ENCODE data around the gene ABCE1. TPM values are rescaled to one million over a fixed set of nuclear protein-coding genes. Genes with fewer than 3 reads are reported as not detected.

The ABCE1 gene
- total RNA-seq, 2 donors from 2014 or later: 85.0 to 118 TPM

DNA sequence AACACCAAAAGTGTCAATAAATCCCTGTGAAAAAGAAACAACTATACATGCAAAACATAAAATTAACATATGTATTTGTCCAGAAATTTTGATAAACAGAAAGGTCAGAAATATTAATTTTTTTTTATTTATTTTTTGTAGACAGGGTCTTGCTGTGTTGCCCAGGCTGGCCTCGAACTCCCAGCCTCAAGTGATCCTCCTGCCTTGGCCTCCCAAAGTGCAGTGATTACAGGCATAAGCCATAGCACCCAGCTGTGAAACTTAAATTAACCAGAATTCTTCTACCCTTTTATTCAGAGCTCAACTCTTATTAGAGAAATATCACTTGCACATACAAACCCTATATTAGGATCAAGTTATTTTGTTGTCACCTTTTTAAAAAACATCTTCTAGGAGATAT is 16.4 kb upstream of the ABCE1 start:
- Mint-ChIP-seq H3K4me3 (no peak overlapping the region), H3K36me3 (ENCODE audit: insufficient read depth in 2 of 2) (peaks cover 7 to 24% of the 10 kb centered on the region in 2 donors)

DNA sequence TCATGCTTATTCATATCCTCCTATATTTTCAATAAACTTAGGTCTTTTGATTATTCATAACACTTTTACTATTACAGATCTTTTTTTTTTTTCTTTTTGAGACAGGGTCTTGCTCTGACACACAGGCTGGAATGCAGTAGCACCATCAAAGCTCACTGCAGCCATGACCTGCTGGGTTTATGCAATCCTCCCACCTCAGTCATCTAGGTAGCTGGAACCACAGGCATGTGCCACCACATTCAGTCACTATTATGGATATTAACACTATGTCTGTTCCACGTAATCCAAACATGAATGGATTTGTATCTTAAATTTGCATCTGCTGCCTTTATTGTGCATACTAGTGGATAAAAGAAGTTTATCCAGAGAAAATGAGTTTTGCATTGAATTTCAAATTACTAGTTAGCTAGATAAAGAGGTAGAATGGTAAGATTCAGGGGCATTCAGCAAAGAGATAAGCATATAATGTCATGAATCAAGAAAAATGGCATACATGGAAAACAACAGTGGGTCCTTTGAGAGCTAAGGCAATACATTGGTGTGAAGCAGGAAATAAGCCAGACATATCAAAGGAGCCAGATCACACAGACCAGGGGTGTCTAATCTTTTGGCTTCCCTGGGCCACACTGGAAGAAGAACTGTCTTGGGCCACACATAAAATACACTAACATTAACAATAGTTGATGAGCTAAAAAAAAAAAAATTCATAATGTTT is 14.1 kb upstream of the ABCE1 start:
- Mint-ChIP-seq H3K36me3 (ENCODE audit: insufficient read depth in 2 of 2) (peaks cover 6 to 21% of the 10 kb centered on the region in 2 donors), H3K27ac (peak overlapping the region; percentile 1), H3K9me3 (no peaks in the 10 kb centered on the region), H3K4me3 (no peak overlapping the region), H3K4me1 (ENCODE audit: low read depth) (peaks cover 22% of the 10 kb centered on the region), H3K27me3 (ENCODE audit: low read depth) (no peaks in the 10 kb centered on the region)
- no peak for DNase-seq
- peak in 1 of 2 donors; percentile 63 for ATAC-seq (replicated peaks in 1 of 2)

More for the DNA sequence above, 16.4 kb upstream of the ABCE1 start:
- peaks cover 18% of the 10 kb centered on the region for H3K4me1 Mint-ChIP-seq (ENCODE audit: low read depth)
- no peak for ATAC-seq (replicated peaks in 1 of 2)
- H3K9me3 Mint-ChIP-seq: peaks cover 0 to 2% of the 10 kb centered on the region in 2 donors
- no peak overlapping the region for H3K27ac Mint-ChIP-seq
- DNase-seq: no peak
- H3K27me3 Mint-ChIP-seq (ENCODE audit: low read depth): no peaks in the 10 kb centered on the region

DNA sequence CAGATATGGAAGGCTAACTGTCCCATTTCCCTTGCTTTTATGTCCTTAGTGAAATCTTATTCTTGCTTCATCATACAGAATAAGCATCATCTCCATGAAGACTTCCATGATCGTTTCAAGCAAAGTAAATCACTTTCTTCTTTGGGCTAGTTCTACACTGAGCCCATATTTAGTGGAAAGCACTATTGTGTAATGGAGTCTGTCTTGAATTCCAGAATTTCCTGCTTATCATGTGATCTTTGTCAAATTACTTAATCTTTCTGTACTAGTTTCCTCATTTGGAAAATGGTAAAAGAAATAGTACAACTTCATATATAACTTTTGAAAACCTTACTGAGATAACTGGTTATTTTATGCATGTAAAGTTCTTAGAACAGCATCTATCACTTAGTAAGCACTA is 7.7 kb upstream of the ABCE1 start:
- Mint-ChIP-seq H3K4me3 (no peak overlapping the region), H3K36me3 (ENCODE audit: insufficient read depth in 2 of 2) (peaks cover 25 to 53% of the 10 kb centered on the region in 2 donors), H3K4me1 (ENCODE audit: low read depth) (peaks cover 28% of the 10 kb centered on the region), H3K9me3 (no peaks in the 10 kb centered on the region), H3K27ac (no peak overlapping the region), H3K27me3 (ENCODE audit: low read depth) (no peaks in the 10 kb centered on the region)
- DNase-seq (no peak), ATAC-seq (replicated peaks in 1 of 2) (no peak)

DNA sequence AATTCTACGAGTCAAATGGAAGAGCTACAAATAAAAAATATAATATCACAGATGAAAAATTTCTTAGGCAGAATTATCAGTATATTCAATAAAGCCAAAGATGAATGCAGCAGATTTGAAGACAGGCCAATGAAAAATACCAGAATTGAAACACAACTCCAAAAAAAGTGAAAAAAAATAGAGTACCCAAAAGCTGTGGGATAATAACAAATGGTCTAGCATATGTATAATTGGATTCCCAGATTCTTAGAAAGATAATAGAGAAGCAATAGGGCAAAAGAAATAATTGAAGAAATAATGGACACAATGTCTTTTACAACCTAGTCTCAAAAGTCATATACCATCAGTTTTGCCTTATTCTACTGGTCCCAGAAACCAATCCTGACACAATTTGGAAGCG is 4.5 kb upstream of the ABCE1 start:
- ATAC-seq (replicated peaks in 1 of 2) (no peak), DNase-seq (no peak)
- Mint-ChIP-seq H3K36me3 (ENCODE audit: insufficient read depth in 2 of 2) (peaks cover 24 to 40% of the 10 kb centered on the region in 2 donors), H3K27me3 (ENCODE audit: low read depth) (no peaks in the 10 kb centered on the region), H3K4me3 (no peak overlapping the region), H3K27ac (no peak overlapping the region), H3K4me1 (ENCODE audit: low read depth) (peaks cover 16% of the 10 kb centered on the region), H3K9me3 (no peaks in the 10 kb centered on the region)

DNA sequence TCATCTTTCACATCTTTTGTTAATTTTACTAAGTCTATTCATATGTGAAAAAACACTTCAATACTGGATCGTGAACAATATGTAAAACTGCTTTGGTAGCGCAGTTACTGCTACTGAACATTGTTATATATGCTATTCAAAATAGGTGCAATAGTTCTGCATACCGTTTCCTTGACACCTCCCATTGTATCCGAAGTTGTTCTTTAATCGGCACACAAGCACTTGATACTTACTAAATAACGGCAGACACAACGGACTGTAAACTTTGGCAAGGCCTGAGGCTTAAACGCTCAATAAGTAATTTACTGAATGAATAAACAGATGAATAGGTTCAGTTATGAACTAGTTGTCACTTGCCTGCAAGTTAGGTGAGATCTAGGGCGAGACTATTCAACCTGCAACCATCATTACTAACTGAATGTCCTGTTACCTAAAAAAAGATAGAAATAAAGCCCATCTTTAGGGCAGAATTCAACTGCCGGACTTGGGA is 735 bp upstream of the ABCE1 start:
- peak; percentile 3 for ATAC-seq (replicated peaks in 1 of 2)
- H3K27ac Mint-ChIP-seq: peak overlapping the region; percentile 99
- no peak for DNase-seq
- H3K9me3 Mint-ChIP-seq: no peaks in the 10 kb centered on the region
- peaks cover 19 to 33% of the 10 kb centered on the region in 2 donors for H3K36me3 Mint-ChIP-seq (ENCODE audit: insufficient read depth in 2 of 2)
- H3K27me3 Mint-ChIP-seq (ENCODE audit: low read depth): no peaks in the 10 kb centered on the region
- H3K4me1 Mint-ChIP-seq (ENCODE audit: low read depth): peaks cover 5% of the 10 kb centered on the region
- H3K4me3 Mint-ChIP-seq: peak overlapping the region; percentile 91 to 98

DNA sequence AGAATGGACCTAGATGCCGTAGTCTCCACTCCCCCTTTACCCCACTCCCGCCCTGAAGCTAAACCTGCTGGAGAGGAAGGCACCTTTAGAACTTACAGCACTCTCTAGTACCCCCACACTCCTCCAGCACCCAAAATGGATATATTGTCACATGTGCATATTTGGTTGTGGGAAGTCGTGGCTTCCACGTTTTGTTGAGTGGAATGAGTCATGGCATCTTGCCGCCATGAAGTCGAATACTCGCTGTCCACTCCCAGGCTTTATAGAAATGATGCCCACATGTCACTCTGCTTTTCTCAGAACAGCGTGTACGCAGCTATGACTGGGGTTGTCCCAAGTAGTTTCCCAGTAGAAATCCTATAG is 545 bp downstream of the ABCE1 start:
- peaks cover 13 to 24% of the 10 kb centered on the region in 2 donors for H3K36me3 Mint-ChIP-seq (ENCODE audit: insufficient read depth in 2 of 2)
- peak overlapping the region; percentile 99 for H3K27ac Mint-ChIP-seq
- peaks cover 5% of the 10 kb centered on the region for H3K4me1 Mint-ChIP-seq (ENCODE audit: low read depth)
- ATAC-seq (replicated peaks in 1 of 2): peak; percentile 47 to 53
- H3K27me3 Mint-ChIP-seq (ENCODE audit: low read depth): no peaks in the 10 kb centered on the region
- H3K9me3 Mint-ChIP-seq: no peaks in the 10 kb centered on the region
- peak; percentile 48 to 61 for DNase-seq
- peak overlapping the region; percentile 91 to 98 for H3K4me3 Mint-ChIP-seq

DNA sequence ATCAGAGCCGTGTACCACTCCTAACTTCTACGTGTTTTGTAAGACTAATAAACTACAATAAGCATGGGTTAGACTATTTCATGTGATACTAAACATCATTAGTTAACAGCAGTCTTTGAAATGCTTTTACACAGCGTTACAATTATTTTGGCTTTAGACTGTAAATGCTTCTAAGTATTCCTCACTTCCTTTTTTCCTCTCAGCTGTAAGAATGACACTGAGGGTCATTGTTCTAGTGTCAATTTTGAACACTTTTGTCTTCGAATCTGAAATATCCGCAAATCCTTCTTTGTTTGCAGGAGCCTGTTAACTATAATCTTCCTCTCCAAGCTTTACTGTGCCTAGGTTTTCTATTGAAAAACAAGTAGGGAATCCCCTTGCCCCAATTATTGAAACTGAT is 1.5 kb downstream of the ABCE1 start:
- ATAC-seq (replicated peaks in 1 of 2): no peak
- Mint-ChIP-seq H3K36me3 (ENCODE audit: insufficient read depth in 2 of 2) (peaks cover 9 to 14% of the 10 kb centered on the region in 2 donors), H3K4me1 (ENCODE audit: low read depth) (peaks cover 5% of the 10 kb centered on the region), H3K27ac (peak overlapping the region; percentile 99), H3K4me3 (peak overlapping the region; percentile 91 to 98), H3K27me3 (ENCODE audit: low read depth) (no peaks in the 10 kb centered on the region), H3K9me3 (no peaks in the 10 kb centered on the region)
- no peak for DNase-seq

DNA sequence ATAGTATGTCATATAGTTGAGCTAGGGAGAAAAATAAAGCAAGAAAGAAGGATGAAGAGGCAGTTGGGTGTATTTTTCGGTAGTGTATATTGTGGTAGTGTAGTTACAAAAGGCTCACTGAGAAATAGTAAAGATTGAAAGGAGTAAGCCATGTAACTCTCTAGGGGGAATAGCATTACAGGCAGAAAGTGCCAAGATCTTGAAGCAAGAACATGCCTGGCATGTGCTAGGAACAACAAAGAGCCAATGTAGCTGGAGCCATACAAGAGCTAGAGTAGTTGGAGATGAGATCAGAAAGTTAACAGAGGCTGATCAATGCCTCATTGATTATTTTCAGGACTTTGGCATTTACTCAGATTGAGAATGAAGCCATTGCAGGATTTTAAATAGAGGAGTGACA is 3.0 kb downstream of the ABCE1 start:
- Mint-ChIP-seq H3K27ac (no peak overlapping the region), H3K27me3 (ENCODE audit: low read depth) (no peaks in the 10 kb centered on the region), H3K4me3 (no peak overlapping the region), H3K9me3 (no peaks in the 10 kb centered on the region), H3K4me1 (ENCODE audit: low read depth) (no peaks in the 10 kb centered on the region), H3K36me3 (ENCODE audit: insufficient read depth in 2 of 2) (peaks cover 5 to 10% of the 10 kb centered on the region in 2 donors)
- DNase-seq (no peak), ATAC-seq (replicated peaks in 1 of 2) (no peak)

DNA sequence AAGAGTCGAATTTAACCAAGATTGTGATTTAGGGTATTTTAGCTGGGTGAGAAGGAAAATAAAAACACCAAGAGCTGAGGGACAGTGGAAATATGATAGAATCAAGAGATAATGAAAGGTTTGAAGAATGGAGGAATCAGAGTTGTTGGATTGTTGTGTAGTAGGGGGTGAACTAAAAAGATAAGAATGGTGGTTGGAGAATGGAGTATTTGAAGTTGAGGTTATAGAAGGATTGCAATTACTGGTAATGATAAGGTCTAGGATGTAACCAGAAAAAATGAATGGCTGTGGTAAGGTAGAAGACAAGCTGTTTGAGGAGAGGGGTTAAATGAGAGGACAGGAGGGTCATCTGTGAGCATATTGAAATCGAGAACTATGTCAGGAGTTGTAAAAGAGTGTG is 4.5 kb downstream of the ABCE1 start:
- Mint-ChIP-seq H3K4me3 (no peak overlapping the region), H3K36me3 (ENCODE audit: insufficient read depth in 2 of 2) (peaks cover 5 to 12% of the 10 kb centered on the region in 2 donors)

DNA sequence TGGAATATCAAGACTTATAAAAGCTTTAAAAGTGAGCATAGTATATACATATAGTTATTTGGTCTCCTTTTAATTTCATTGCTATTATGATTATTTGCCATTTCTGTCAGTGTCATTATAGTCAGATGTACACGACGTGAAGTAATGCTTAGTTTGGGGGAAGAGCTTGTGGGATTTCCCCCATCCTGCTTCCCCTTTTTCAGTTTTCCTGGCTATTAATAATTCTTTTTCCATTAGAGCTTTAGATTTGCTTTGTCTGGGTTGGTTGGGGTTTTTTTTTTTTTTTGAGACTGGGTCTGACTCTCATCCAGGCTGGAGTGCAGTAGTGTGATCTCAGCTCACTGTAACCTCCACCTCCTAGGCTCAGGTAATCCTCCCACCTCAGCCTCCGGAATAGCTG is 5.4 kb downstream of the ABCE1 start:
- H3K27ac Mint-ChIP-seq: peak overlapping the region; percentile 22
- DNase-seq (no peak), ATAC-seq (replicated peaks in 1 of 2) (no peak)
- H3K4me1 Mint-ChIP-seq (ENCODE audit: low read depth): peaks cover 4% of the 10 kb centered on the region
- peaks cover 2 to 14% of the 10 kb centered on the region in 2 donors for H3K36me3 Mint-ChIP-seq (ENCODE audit: insufficient read depth in 2 of 2)
- H3K9me3 Mint-ChIP-seq: no peaks in the 10 kb centered on the region
- no peaks in the 10 kb centered on the region for H3K27me3 Mint-ChIP-seq (ENCODE audit: low read depth)
- H3K4me3 Mint-ChIP-seq: no peak overlapping the region

More for the DNA sequence above, 4.5 kb downstream of the ABCE1 start:
- ATAC-seq (replicated peaks in 1 of 2) (no peak), DNase-seq (no peak)
- H3K27ac Mint-ChIP-seq: no peak overlapping the region
- no peaks in the 10 kb centered on the region for H3K27me3 Mint-ChIP-seq (ENCODE audit: low read depth)
- H3K4me1 Mint-ChIP-seq (ENCODE audit: low read depth): peaks cover 4% of the 10 kb centered on the region
- H3K9me3 Mint-ChIP-seq: no peaks in the 10 kb centered on the region

DNA sequence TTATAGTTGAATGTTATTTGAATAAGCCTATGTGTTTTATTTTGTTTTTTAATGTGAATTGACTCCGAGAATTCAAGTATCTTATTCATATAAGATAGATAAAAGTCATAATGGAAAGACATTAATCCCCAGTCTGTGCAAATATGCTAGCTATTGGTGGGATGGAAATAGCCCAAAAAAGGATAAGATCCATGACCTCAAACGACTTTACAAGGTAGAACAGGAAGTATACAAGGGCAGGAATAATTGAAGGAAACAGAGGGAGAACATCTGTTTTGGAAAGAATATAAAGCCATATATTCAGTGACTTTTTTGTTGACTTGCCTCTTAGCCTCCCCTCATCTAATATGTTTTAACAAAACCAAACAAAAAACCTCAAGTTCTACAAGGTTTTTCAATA is 9.0 kb downstream of the ABCE1 start:
- no peak overlapping the region for H3K4me3 Mint-ChIP-seq

DNA sequence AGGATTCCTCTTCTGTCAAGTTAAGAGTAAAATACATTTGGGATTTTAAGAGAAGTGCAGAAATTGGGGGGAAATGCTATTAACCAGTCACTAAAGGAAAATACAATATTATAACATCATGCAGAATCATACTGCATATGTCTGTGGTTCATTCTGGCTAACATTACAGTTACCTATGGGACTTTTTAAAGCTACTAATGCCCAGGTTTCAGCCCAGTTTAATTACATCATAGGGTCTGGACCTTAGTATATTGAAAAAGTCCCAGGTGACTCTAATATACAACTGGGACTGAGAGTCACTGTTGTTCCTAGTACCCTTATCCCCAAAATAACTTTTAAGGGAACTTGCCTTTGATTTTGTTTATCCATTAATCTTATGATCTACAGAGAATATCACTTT is 10.0 kb downstream of the ABCE1 start:
- peak overlapping the region; percentile 81 for H3K27ac Mint-ChIP-seq
- no peaks in the 10 kb centered on the region for H3K27me3 Mint-ChIP-seq (ENCODE audit: low read depth)
- H3K9me3 Mint-ChIP-seq: no peaks in the 10 kb centered on the region

More for the DNA sequence above, 9.0 kb downstream of the ABCE1 start:
- no peak for DNase-seq
- ATAC-seq (replicated peaks in 1 of 2): no peak
- H3K9me3 Mint-ChIP-seq: no peaks in the 10 kb centered on the region
- H3K27me3 Mint-ChIP-seq (ENCODE audit: low read depth): no peaks in the 10 kb centered on the region
- H3K27ac Mint-ChIP-seq: peak overlapping the region; percentile 5
- H3K4me1 Mint-ChIP-seq (ENCODE audit: low read depth): peaks cover 4% of the 10 kb centered on the region
- H3K36me3 Mint-ChIP-seq (ENCODE audit: insufficient read depth in 2 of 2): peaks cover 4 to 19% of the 10 kb centered on the region in 2 donors

DNA sequence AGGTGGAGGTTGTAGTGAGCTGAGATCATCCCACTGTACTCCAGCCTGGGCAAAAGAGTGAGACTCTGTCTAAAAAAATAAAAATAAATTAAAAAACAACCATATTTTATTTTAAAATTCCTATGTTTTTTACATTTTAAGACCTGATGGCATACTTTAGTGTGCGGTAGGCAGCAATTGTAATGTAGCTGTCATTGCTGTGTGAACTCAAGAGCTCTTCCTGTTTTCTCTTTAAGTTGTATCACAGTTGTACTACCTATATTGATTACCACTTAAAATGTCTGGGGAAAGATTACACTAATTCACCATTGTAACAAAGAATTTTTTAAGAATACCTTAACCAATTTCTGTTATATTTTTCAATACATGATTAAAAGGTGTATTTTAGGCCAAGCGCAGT is 27.3 kb downstream of the ABCE1 start:
- ATAC-seq (replicated peaks in 1 of 2) (no peak), DNase-seq (no peak)
- Mint-ChIP-seq H3K9me3 (no peaks in the 10 kb centered on the region), H3K36me3 (ENCODE audit: insufficient read depth in 2 of 2) (peaks cover 10 to 28% of the 10 kb centered on the region in 2 donors), H3K27ac (peak overlapping the region; percentile 92), H3K4me3 (peak overlapping the region in 1 of 2 donors; percentile 74), H3K27me3 (ENCODE audit: low read depth) (no peaks in the 10 kb centered on the region), H3K4me1 (ENCODE audit: low read depth) (peaks cover 41% of the 10 kb centered on the region)

More for the DNA sequence above, 10.0 kb downstream of the ABCE1 start:
- Mint-ChIP-seq H3K36me3 (ENCODE audit: insufficient read depth in 2 of 2) (peaks cover 5 to 25% of the 10 kb centered on the region in 2 donors), H3K4me1 (ENCODE audit: low read depth) (peaks cover 4% of the 10 kb centered on the region), H3K4me3 (no peak overlapping the region)
- ATAC-seq (replicated peaks in 1 of 2) (no peak), DNase-seq (no peak)

DNA sequence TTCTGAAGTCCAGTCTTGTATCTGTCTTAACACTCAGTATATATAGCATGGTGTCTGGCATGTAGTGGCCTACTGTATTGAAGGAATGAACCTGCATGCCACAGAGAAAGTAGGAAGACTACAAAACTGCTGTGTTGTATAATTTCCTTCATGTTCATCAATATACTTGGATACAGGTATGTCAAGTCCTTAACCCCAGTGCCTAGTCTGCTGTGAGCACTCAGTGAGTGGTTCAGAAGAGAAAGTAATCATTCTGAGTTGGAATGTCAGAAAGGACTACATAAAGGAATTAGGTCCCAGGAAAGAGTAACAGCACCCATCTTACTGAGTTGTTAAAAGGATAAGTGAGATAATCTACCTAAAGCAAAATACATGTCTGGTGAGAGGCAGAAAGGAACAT is 32.0 kb downstream of the ABCE1 start:
- Mint-ChIP-seq H3K27ac (peak overlapping the region; percentile 84), H3K4me1 (ENCODE audit: low read depth) (peaks cover 71% of the 10 kb centered on the region), H3K4me3 (peak overlapping the region in 1 of 2 donors; percentile 3), H3K9me3 (no peaks in the 10 kb centered on the region), H3K27me3 (ENCODE audit: low read depth) (no peaks in the 10 kb centered on the region), H3K36me3 (ENCODE audit: insufficient read depth in 2 of 2) (peaks cover 12 to 22% of the 10 kb centered on the region in 2 donors)
- no peak for DNase-seq
- no peak for ATAC-seq (replicated peaks in 1 of 2)

Data from activated T-cell treated with anti-CD3 and anti-CD28 coated beads, Interleukin-2, amount 50 U/mL, for 72 hours (primary cell).